SK-N-MC (cell line): ENCODE measurements around the gene SLC2A10.

Experiments
- EZH2 ChIP-seq: fragments of 200-600 bp; sonication (generic); IDR thresholded peaks from one replicate; pipeline ENCODE4 v1.6.1; 2017; ENCODE audit warnings: antibody characterized with exemption
- POLR2AphosphoS5 ChIP-seq: IDR thresholded peaks from 2 replicates; pipeline ENCODE4 v1.6.1; 2012; ENCODE audit warnings: mild to moderate bottlenecking, low read depth, low read length, borderline replicate concordance

GRCh38 chr20:46742669-46743045 is 33.2 kb downstream of the SLC2A10 start:
- TF ChIP-seq POLR2AphosphoS5 (no peak), EZH2 (no peak)
